ENCODE results near the gene CERS5.
"Not testable (repeated sequence)": the region's sequence is repeated elsewhere in the genome, so short reads cannot be mapped to it uniquely, and the experiment has no call there.

CERS5 gene

DNA sequence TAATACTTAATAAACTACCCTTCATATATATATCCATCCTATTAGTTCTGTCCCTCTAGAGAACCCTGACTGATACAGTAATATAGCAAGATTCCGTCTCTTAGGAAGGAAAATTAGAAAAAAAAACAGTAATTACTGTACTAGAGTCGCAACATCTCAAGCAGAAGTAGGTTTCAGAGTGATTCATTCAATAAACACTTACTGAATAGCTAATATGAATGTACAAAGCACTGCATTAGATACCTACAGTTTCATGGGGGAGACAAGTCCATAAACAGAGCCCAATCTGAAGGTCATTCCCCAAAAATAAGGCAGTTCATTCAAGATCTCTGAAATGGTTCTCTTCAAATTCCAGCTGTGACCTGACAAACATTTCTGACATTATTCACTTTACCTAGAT is 9.9 kb downstream of the CERS5 start:
- no peak for TF ChIP-seq POLR2AphosphoS5 (IDR thresholded peaks at IDR 0.05; ENCODE audit: borderline replicate concordance, low read depth, low read length)
- no peak for TF ChIP-seq FOXP2 (optimal IDR thresholded peaks at IDR 0.05; ENCODE audit: control extremely low read depth, extremely low read length, insufficient read depth)
- TF ChIP-seq EZH2 (IDR thresholded peaks at IDR 0.05) = no peak
- Histone ChIP-seq H3K4me3 (no peak overlapping the region), H3K9ac (ENCODE audit: insufficient read length) (no peak overlapping the region), H3K27ac (no peak overlapping the region), H3K36me3 (ENCODE audit: insufficient read depth, low read length) (no peaks in the 10 kb centered on the region), H3K9me3 (ENCODE audit: low read depth, low read length) (no peaks in the 10 kb centered on the region)
- DNase-seq (ENCODE audit: low read depth, low spot score) = no peak

DNA sequence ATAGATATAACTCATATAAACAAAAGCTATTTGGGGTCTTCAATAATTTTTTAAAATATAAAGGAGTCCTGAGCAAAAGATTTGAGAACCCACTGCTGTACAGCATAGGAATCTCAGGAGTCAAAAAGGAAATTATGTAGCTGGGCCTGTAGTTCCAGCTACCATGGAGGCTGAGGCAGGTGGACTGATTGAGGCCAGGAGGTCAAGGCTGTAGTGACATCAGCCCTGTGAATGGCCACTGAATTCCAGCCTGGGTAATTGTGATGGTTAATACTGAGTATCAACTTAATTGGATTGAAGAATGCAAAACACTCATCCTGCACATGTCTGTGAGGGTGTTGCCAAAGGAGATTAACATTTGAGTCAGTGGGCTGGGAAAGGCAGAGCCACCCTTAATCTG is 10.5 kb downstream of the CERS5 start:
- DNase-seq (ENCODE audit: low read depth, low spot score) = no peak
- no peaks in the 10 kb centered on the region for H3K9me3 ChIP-seq (ENCODE audit: low read depth, low read length)
- TF ChIP-seq FOXP2 (optimal IDR thresholded peaks at IDR 0.05; ENCODE audit: control extremely low read depth, extremely low read length, insufficient read depth) (no peak), EZH2 (IDR thresholded peaks at IDR 0.05) (no peak), POLR2AphosphoS5 (IDR thresholded peaks at IDR 0.05; ENCODE audit: borderline replicate concordance, low read depth, low read length) (no peak)
- no peak overlapping the region for H3K9ac ChIP-seq (ENCODE audit: insufficient read length)
- H3K27ac ChIP-seq = no peak overlapping the region
- H3K36me3 ChIP-seq (ENCODE audit: insufficient read depth, low read length) = no peaks in the 10 kb centered on the region
- H3K4me3 ChIP-seq = no peak overlapping the region

DNA sequence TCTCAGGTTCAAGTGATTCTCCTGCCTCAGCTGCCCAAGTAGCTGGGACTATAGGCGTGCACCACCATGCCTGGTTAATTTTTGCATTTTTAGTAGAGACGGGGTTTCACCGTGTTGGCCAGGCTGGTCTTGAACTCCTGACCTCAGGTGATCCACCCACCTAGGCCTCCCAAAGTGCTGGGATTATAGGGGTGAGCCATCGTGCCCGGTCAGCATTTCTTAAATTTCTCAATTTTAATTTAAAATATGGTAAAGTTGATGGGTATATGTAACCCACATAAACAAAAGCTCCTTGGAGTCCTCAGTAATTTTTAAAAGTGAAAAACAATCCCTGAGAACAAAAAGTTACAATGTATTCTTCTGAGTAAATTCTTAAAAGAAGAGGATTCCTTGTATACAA is 12.2 kb downstream of the CERS5 start:
- H3K9ac ChIP-seq (ENCODE audit: insufficient read length); H3K9me3 ChIP-seq (ENCODE audit: low read depth, low read length); H3K4me3 ChIP-seq; H3K27ac ChIP-seq; DNase-seq (ENCODE audit: low read depth, low spot score); H3K36me3 ChIP-seq (ENCODE audit: insufficient read depth, low read length): not testable (repeated sequence)

DNA sequence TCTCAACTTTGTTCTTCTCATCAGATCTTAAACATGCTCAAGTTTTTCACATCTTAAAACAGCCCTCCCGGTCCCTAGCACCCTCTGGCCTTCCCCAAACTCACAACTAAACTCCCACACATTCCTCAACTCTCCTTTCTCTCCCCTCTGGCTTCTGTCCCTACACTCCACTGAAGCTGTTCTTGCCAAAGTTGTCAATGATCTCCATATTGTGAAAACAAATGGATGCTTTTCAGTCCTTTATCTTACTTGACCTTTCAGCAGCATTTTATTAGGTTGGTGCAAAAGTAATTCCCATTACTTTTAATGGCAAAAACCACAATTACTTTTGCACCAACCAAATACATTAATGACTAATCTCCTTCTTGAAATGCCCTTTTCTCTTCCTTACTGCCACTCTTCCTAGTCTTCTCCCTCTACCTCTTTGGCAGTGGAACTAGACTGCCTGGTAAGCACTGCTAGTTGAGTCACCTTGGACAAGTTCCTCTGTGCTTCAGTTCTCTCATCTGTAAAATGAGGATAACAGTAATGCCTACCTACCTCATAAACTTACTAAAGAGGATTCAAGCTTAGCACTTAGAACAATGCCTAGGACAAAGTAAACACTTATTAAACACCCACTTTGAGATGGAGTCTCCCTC is 16.0 kb downstream of the CERS5 start:
- H3K36me3 ChIP-seq (ENCODE audit: insufficient read depth, low read length) = no peaks in the 10 kb centered on the region
- no peak overlapping the region for H3K4me3 ChIP-seq
- no peak overlapping the region for H3K27ac ChIP-seq
- TF ChIP-seq POLR2AphosphoS5 (IDR thresholded peaks at IDR 0.05; ENCODE audit: borderline replicate concordance, low read depth, low read length) = no peak
- TF ChIP-seq EZH2 (IDR thresholded peaks at IDR 0.05) = no peak
- no peak for TF ChIP-seq FOXP2 (optimal IDR thresholded peaks at IDR 0.05; ENCODE audit: control extremely low read depth, extremely low read length, insufficient read depth)
- no peak overlapping the region for H3K9ac ChIP-seq (ENCODE audit: insufficient read length)
- no peaks in the 10 kb centered on the region for H3K9me3 ChIP-seq (ENCODE audit: low read depth, low read length)
- no peak for DNase-seq (ENCODE audit: low read depth, low spot score)

DNA sequence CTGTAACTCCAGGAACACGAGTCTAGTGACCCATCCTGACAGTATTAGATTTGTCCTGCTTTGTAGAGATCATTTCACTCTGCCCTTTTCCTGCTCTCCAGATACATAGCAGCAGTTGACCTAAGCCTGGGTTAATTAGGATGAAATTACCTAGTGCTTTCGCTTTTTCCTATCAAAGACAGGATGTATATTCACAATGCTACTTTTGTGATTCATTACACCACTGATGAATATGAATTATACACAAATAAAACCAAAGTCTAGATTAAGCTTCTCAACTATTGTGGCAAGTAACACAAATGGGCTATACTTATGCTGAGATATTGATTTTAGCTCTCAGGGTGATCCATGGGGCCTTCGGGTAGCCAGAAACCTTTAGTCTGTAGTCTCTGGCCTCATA is 17.9 kb downstream of the CERS5 start:
- Histone ChIP-seq H3K27ac (no peak overlapping the region), H3K36me3 (ENCODE audit: insufficient read depth, low read length) (no peaks in the 10 kb centered on the region), H3K4me3 (no peak overlapping the region), H3K9me3 (ENCODE audit: low read depth, low read length) (no peaks in the 10 kb centered on the region), H3K9ac (ENCODE audit: insufficient read length) (no peak overlapping the region)
- no peak for DNase-seq (ENCODE audit: low read depth, low spot score)
- no peak for TF ChIP-seq EZH2 (IDR thresholded peaks at IDR 0.05)
- no peak for TF ChIP-seq FOXP2 (optimal IDR thresholded peaks at IDR 0.05; ENCODE audit: control extremely low read depth, extremely low read length, insufficient read depth)
- TF ChIP-seq POLR2AphosphoS5 (IDR thresholded peaks at IDR 0.05; ENCODE audit: borderline replicate concordance, low read depth, low read length) = no peak

DNA sequence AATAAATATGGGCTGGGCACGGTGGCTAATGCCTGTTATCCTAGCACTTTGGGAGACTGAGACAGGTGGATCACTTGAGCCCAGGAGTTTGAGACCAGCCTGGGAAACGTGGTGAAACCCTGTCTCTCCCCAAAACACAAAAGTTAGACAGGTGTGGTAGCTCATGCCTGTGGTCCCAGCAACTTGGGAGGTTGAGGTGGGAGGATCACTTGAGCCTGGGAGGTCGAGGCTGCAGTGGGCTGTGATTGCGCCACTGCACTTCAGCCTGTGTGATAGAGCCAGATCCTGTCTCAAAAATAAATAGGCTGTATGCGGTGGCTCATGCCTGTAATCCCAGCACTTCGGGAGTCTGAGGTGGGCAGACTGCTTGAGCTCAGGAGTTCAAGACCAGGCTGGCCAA is 19.2 kb downstream of the CERS5 start:
- not testable (repeated sequence) for H3K36me3 ChIP-seq (ENCODE audit: insufficient read depth, low read length); DNase-seq (ENCODE audit: low read depth, low spot score); H3K27ac ChIP-seq; H3K4me3 ChIP-seq; H3K9ac ChIP-seq (ENCODE audit: insufficient read length); H3K9me3 ChIP-seq (ENCODE audit: low read depth, low read length)

DNA sequence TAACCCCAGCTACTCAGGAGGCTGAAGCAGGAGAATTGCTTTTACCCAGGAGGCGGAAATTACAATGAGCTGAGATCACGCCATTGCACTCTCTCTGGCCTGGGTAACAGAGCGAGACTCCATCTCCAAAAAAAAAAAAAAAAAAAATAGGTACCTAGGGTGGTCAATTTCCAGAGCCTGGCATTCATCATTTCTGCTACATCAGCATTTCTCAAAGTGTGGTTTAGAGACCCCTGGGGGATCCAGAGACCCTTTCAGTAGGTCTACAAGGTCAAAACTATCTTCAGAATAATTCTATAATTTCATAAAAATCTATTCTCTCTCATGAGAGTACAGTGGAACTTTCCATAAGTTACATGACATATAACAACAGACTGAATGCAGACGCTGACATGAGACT is 19.9 kb downstream of the CERS5 start:
- Histone ChIP-seq H3K36me3 (ENCODE audit: insufficient read depth, low read length) (peaks cover 3% of the 10 kb centered on the region; the same call in 1 of the 2 replicates), H3K9ac (ENCODE audit: insufficient read length) (no peak overlapping the region), H3K27ac (no peak overlapping the region), H3K9me3 (ENCODE audit: low read depth, low read length) (no peaks in the 10 kb centered on the region), H3K4me3 (no peak overlapping the region)
- DNase-seq (ENCODE audit: low read depth, low spot score) = no peak
- TF ChIP-seq POLR2AphosphoS5 (IDR thresholded peaks at IDR 0.05; ENCODE audit: borderline replicate concordance, low read depth, low read length) = no peak
- no peak for TF ChIP-seq FOXP2 (optimal IDR thresholded peaks at IDR 0.05; ENCODE audit: control extremely low read depth, extremely low read length, insufficient read depth)

DNA sequence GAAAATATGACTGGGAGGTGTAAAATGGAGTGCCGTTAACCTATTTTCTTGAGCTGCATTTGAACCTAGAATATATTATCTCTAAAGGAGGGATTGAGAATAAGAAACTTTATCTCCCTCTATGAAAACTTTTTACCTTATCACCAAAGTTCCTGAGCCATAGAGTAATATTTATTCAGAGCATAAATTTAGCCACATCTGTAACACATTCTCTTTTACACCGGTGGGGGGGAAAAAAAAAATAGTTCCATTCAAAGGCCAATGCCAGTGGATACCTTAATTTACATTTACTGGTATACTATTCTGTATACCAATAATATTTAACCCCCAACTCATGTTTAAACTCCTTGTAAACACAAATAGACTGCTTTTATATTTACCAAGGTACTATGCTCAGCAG is 21.7 kb downstream of the CERS5 start:
- Histone ChIP-seq H3K4me3 (no peak overlapping the region), H3K9ac (ENCODE audit: insufficient read length) (no peak overlapping the region), H3K36me3 (ENCODE audit: insufficient read depth, low read length) (peaks cover 3% of the 10 kb centered on the region), H3K27ac (no peak overlapping the region), H3K9me3 (ENCODE audit: low read depth, low read length) (no peaks in the 10 kb centered on the region)
- TF ChIP-seq FOXP2 (optimal IDR thresholded peaks at IDR 0.05; ENCODE audit: control extremely low read depth, extremely low read length, insufficient read depth) (no peak), EZH2 (IDR thresholded peaks at IDR 0.05) (no peak), POLR2AphosphoS5 (IDR thresholded peaks at IDR 0.05; ENCODE audit: borderline replicate concordance, low read depth, low read length) (no peak)
- DNase-seq (ENCODE audit: low read depth, low spot score) = no peak

DNA sequence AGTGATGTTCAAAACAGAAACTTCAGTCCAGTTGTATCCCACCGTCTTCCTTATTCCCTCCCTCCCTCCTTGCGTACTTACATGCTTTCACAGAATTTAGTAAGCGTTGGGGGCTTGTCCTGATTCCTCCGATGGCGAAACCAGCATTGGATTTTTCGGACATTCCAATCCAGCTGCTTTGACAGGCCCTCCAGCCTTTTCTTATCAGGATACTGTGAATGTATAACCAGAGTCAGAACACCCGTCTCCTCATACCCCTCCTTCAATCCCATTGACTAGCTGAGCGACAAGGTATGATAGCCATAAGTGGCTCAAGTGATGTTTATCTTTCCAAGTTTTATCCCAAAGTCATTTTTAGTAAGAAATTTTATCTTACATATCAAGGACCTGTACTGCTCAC is 24.2 kb downstream of the CERS5 start:
- no peaks in the 10 kb centered on the region for H3K9me3 ChIP-seq (ENCODE audit: low read depth, low read length)
- TF ChIP-seq FOXP2 (optimal IDR thresholded peaks at IDR 0.05; ENCODE audit: control extremely low read depth, extremely low read length, insufficient read depth) (no peak), POLR2AphosphoS5 (IDR thresholded peaks at IDR 0.05; ENCODE audit: borderline replicate concordance, low read depth, low read length) (no peak), EZH2 (IDR thresholded peaks at IDR 0.05) (no peak)
- no peak overlapping the region for H3K4me3 ChIP-seq
- DNase-seq (ENCODE audit: low read depth, low spot score) = no peak
- H3K27ac ChIP-seq = no peak overlapping the region
- H3K9ac ChIP-seq (ENCODE audit: insufficient read length) = no peak overlapping the region
- H3K36me3 ChIP-seq (ENCODE audit: insufficient read depth, low read length) = peaks cover 7% of the 10 kb centered on the region

All from SK-N-MC (cell line).